OCI-LY1 (cell line): ENCODE data around the gene CBX6.

Experiments used
- EZH2 ChIP-seq: fragments of 200-600 bp; sonication (generic), shearing (Covaris generic); IDR thresholded peaks from 2 replicates; pipeline ENCODE4 v1.8.0; 2017; ENCODE audit warnings: borderline replicate concordance, mixed run types, mild to moderate bottlenecking, antibody characterized with exemption, low read length, moderate library complexity, mixed read lengths
- TF ChIP-seq, protein P1 (sequence below): fragments of 200-600 bp; sonication (generic), shearing (Covaris generic); IDR thresholded peaks from 2 replicates; pipeline ENCODE4 v1.5.1; 2017; ENCODE audit warnings: mild to moderate bottlenecking, antibody characterized with exemption, low read length, moderate library complexity, mixed read lengths

DNA sequence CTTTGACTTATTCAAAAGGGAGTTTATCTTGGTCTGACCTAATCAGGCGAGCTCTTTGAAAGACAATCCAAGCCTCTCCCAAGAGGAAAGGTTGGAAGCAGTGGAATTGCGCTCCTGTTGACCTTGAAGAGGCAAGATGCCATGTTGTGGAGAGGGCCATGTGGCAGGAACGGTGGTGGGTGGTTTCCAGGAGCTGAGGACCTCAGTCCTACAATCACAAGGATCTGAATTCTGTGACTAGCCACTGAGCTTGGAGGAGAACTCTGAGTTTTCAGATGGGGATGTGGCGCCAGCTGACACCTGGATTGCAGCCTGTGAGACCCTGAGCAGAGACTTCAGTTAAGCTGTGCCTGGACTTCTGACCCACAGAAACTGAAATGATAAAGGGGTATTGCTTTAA, 6.0 kb upstream of the CBX6 start:
- TF ChIP-seq, protein P1, sequence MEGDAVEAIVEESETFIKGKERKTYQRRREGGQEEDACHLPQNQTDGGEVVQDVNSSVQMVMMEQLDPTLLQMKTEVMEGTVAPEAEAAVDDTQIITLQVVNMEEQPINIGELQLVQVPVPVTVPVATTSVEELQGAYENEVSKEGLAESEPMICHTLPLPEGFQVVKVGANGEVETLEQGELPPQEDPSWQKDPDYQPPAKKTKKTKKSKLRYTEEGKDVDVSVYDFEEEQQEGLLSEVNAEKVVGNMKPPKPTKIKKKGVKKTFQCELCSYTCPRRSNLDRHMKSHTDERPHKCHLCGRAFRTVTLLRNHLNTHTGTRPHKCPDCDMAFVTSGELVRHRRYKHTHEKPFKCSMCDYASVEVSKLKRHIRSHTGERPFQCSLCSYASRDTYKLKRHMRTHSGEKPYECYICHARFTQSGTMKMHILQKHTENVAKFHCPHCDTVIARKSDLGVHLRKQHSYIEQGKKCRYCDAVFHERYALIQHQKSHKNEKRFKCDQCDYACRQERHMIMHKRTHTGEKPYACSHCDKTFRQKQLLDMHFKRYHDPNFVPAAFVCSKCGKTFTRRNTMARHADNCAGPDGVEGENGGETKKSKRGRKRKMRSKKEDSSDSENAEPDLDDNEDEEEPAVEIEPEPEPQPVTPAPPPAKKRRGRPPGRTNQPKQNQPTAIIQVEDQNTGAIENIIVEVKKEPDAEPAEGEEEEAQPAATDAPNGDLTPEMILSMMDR, result no peak
- TF ChIP-seq EZH2, result no peak
